C4-2B (cell line): ENCODE data around the gene WDR83.
A peak's percentile ranks its signal among the peaks of the same experiment; 100 is the strongest.

Experiments used
- H3K27ac ChIP-seq: fragments of 450-650 bp; 2 replicates; pipeline ENCODE4 v1.5.1; 2017
- ZFX ChIP-seq: fragments of 450-650 bp; IDR thresholded peaks from 2 replicates; pipeline ENCODE4 v1.6.1; 2017
- TF ChIP-seq, protein P1 (sequence below): fragments of 450-650 bp; conservative IDR thresholded peaks from 2 replicates; pipeline ENCODE4 v1.5.1; 2017; ENCODE audit warnings: mild to moderate bottlenecking

WDR83 gene

DNA sequence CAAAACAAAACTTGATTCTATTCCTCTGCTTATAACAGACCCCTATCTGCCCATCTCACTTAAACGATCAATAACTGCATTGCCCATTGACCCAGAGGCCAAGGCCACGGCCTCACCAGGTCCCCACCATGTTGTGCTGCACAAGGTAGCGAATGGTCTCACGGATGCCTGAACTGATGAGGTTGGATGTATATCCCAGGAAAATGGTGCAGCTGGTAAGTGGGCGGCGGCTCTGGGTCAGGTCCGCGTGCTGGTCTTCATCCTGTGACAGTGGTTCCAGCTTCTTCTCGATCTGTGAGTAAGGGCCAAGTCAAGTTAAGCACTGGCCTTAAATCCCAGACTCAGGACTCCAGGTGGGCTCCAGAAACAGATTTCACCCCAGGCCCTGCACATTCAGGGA lies 13.4 kb downstream of the WDR83 start:
- no peak overlapping the region; the same call in 1 of the 2 replicates for H3K27ac ChIP-seq
- no peak for TF ChIP-seq ZFX
- TF ChIP-seq, protein P1, sequence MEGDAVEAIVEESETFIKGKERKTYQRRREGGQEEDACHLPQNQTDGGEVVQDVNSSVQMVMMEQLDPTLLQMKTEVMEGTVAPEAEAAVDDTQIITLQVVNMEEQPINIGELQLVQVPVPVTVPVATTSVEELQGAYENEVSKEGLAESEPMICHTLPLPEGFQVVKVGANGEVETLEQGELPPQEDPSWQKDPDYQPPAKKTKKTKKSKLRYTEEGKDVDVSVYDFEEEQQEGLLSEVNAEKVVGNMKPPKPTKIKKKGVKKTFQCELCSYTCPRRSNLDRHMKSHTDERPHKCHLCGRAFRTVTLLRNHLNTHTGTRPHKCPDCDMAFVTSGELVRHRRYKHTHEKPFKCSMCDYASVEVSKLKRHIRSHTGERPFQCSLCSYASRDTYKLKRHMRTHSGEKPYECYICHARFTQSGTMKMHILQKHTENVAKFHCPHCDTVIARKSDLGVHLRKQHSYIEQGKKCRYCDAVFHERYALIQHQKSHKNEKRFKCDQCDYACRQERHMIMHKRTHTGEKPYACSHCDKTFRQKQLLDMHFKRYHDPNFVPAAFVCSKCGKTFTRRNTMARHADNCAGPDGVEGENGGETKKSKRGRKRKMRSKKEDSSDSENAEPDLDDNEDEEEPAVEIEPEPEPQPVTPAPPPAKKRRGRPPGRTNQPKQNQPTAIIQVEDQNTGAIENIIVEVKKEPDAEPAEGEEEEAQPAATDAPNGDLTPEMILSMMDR = no peak

DNA sequence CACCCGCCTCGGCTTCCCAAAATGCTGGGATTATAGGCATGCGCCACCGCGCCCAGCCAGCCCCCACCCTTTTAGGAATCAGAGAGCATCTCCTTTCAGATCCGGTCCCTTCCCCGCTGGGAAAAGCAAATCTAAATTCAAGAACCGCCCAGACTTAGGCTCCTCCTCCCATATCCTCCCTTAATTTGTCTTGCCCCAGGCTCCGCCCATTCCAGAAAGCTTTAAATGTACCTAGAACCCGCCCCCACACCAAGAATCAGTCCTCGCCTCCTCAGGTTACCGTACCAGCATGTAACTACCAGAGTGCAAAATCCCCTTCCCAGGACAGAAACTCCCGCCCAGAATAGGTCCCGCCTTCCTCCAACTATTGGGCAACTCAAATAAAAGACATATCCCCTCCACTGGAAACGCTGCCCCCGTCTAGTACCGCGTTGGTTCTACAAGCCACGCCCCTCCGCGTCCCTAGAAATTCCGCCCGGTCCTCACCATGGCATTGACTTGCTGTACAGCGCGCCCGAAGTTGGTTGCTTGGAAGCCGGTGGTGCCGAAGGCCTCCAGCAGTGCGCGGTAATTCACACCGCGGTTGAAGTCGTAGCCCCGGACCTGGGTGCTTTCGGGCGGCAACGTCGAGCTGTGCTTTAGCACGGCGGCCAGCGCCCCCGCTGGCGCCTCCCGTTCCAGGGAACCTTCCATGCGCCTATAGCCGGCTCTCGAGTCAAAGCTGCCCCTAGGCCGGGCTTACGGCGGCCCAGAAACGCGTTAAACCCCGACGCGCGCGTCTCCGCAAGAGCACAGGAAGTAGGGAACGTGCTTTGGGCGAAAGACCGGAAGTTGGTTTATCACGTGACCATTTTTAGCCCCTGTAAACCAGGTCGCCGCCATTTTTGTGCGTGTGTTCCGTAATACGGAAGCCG lies 14.7 kb downstream of the WDR83 start, which contains the start of gene DHPS:
Gene DHPS (minus strand): TSS at position 807 of the 914 bp plus-strand sequence. CDS start 114 bp downstream, at position 693.
- TF ChIP-seq, protein P1 = no peak
- peak; percentile 52; the same call in 1 of the 2 replicates for TF ChIP-seq ZFX
- H3K27ac ChIP-seq = peak within 1 kb of the TSS; percentile 91

DNA sequence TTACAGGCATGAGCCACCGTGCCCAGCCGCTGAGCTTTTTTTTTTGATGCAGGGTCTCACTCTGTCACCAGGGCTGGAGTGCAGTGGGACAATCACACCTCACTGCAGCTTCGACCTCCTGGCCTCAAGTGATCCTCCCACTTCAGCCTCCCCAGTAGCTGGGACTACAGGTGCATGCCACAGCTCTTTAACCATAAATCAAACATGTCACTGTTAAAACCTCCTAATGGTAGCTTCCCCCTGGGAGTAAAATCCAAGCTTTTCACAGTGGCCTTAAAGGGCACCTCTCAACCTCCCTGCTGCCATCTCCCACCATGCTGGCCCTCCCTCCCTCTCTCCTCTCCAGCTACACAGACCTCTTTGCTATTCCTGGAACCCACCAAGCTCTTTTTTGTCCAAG lies 19.2 kb downstream of the WDR83 start:
- no peak overlapping the region for H3K27ac ChIP-seq
- no peak for TF ChIP-seq ZFX
- TF ChIP-seq, protein P1 = no peak

DNA sequence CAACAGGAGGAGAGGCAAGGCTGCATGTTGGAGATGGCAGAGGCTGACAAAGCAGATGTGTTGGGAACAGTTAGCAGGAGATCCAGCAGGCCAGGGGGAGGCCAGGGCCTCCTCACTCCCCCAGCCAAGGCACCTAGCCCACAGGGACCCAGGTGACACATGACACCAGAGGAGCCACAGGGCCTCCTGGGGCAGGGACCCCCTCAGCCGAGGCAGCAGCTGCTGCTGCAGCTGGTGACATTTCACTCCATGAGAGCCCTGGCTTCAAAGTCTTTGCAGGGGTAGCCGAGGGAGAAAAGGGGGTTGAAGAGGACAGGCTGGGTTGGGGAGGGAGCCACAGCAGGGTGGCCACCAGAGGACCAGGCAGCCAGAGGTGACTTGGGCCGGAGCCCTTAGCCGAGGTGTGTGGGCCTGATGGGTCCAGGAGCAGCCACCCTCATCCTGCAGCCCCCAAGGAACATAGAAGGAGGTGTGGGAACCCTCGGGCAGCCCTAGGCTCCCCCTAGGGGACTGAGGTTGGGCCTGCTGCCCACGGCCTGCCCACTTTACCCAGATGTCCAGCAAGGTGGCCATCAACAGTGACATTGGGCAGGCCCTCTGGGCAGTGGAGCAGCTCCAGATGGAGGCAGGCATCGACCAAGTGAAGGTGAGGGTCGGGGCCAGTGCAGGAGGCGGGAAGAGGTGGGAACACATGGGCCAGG lies 21.0 kb downstream of the WDR83 start, which contains the start of gene GNG14:
Gene GNG14 (plus strand): TSS at position 503 of the 701 bp plus-strand sequence. CDS start 51 bp downstream, at position 554.
- TF ChIP-seq, protein P1 = no peak
- TF ChIP-seq ZFX = no peak
- no peak within 1 kb of the TSS for H3K27ac ChIP-seq

DNA sequence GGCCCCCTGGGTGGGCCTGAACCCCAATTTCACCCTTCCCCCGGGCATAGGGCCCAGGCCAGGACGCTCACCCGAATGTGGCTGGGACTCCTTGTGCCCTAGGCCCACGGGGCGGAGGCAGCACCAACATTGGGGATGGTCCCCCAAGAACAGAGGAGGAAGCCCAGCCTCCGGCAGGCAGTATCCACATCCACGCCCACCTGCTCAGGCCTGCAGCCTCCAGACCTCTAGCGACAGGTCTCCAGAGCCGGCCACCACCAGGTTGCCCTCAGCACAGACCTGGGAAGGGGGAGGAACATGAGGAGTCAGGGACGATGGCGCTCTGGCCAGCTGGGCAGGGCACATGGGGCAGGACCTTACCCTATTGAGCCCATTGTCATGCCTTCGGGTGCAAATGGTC lies 22.4 kb downstream of the WDR83 start:
- no peak for TF ChIP-seq ZFX
- TF ChIP-seq, protein P1 = no peak
- no peak overlapping the region for H3K27ac ChIP-seq

DNA sequence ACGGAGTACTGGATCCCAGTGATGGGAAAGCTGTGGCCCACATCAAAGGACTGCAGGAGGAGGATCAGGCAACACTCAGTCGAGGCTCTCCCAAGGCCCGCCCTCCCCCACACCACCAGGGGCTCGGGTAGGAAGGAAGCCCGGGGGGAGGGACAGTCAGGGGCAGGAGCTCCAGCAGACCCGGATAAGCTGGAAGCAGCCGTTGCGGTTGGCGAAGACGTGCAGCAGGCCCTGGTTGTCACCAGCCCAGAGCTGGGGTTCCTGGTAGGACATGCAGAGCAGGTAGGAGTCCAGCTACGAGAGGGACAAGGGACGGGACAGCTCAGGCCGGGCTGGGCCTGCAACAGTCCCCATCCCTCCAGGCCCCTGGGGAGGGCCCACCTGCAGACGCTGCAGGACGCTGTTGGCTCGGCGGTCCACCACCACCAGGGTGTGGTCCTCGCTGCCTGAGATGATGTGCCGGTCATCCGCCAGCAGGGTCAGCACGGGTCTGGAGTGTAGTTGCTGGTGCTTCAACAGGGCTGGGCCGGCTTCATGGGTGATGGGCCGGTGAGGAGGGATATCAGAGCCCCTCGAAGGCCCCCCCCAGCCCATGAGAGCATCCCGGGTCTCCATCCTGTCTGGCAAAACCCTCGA lies 23.1 kb downstream of the WDR83 start:
- TF ChIP-seq, protein P1 = no peak
- TF ChIP-seq ZFX = no peak

More for the DNA sequence above, 23.1 kb downstream of the WDR83 start:
- H3K27ac ChIP-seq = no peak overlapping the region
